NCI-H460 (cell line): Measurements from ENCODE around the gene ATP5F1C. TPM values are rescaled to one million over a fixed set of nuclear protein-coding genes. Genes with fewer than 3 reads are reported as not detected.
"Not testable (repeated sequence)": the region's sequence is repeated elsewhere in the genome, so short reads cannot be mapped to it uniquely, and the experiment has no call there.

Experiments
- DNase-seq: peaks from one replicate; pipeline ENCODE4 v3.0.0-alpha.2; 2016; ENCODE audit warnings: low read depth; ENCODE audit errors: extremely low read depth
- total RNA-seq: library from RNA; depleted of rRNA; stranded (reverse); fragments of >200 nt; shearing (Covaris generic); gene quantifications from 2 replicates; pipeline ENCODE4 v1.2.3, GENCODE V29; 2014

ATP5F1C gene
- total RNA-seq, 1 experiment from 2014 or later = 299 TPM

DNA sequence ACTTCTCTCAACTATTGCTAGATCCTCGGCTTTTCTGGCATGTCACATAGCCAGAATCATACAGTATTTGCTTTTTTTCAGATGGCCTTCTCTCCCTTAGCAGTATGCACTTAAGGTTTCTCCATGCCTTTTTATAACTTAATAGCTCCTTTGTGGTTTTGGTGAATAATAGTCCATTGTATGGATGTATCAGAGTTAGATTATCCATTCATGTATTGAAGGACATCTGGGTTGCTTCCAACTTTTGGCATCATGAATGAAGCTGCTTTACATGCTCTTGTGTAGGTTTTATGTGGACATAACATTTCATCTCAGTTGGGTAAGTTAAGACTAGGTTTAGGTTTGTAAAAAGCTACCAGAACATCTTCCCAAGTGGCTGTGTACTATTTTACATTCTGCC, 4.6 kb downstream of the ATP5F1C start:
- DNase-seq = no peak

DNA sequence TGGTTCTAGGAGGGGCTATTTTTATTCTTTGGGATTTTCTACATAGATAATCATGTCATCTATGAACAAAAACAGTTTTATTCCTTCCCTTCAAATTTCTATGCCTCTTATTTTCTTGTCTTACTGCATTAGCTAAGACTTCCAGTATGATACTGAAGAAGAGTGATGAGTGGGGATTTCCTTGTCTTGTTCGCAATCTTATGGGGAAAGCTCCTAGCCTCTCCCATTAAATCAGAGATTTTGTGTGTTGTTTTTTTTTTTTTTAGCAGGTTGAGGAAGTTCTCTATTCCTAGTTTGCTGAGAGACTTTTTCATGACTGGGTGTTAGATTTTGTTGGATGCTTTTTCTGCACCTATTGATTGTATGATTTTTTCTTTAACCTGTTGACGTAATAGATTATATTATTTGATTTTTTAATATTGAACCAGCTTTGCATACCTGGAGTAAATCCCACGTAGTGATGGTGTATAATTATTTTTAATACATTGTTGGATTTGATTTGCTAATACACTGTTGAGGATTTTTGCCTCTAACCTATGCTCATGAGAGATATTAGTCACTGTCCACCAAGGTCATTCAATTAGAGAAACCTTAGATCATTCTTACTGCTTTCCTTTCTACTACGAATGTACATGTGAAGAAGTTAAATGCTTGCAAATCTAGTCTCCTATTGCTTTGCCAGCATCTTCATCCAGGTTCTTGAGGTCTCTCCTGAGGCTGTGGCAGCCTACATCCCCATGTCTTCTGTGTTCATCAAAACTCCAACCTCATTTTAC, 6.5 kb downstream of the ATP5F1C start:
- DNase-seq = no peak

GRCh38 chr10:7795605-7796004, 7.6 kb downstream of the ATP5F1C start:
- DNase-seq = no peak

GRCh38 chr10:7797582-7797981, 9.6 kb downstream of the ATP5F1C start:
- DNase-seq = no peak

DNA sequence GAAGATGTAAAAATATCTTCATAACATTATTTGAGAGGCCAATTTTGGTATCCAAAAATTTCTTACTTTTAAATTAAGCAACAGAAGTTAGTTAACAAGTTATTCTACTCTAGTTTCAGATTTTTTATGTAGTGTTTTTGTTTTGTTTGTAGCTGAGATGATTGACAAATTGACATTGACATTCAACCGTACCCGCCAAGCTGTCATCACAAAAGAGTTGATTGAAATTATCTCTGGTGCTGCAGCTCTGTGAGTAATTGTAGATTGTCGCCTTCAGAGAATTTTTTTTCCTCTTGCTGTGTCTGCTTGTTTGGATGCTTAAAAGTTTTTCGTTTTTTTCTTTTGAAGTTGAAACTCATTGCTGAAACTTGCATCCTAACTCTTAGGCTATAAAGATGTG, 14.6 kb downstream of the ATP5F1C start:
- no peak for DNase-seq

- no peak for DNase-seq
These were observed 16.2 kb downstream of the ATP5F1C start for GRCh38 chr10:7804216-7804615.

DNA sequence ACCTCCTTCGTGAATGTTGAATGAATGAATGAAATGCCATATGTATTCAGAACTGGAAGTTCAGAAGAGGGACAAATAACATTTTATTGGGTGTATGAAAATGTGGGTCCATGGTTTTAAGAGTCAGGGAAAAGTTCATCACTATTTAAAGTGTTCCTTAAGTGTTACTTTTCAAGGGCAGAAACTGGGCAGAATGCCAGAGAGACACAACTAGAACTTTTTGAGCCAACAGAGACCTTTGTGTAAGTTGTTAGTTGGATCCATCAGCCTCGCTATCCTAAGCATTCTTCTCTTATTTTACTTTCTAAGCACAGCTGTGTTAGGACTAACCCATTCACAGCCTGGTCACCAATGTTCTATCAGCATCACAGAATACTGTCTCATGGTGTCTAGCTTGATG, 16.8 kb downstream of the ATP5F1C start:
- DNase-seq = no peak

DNA sequence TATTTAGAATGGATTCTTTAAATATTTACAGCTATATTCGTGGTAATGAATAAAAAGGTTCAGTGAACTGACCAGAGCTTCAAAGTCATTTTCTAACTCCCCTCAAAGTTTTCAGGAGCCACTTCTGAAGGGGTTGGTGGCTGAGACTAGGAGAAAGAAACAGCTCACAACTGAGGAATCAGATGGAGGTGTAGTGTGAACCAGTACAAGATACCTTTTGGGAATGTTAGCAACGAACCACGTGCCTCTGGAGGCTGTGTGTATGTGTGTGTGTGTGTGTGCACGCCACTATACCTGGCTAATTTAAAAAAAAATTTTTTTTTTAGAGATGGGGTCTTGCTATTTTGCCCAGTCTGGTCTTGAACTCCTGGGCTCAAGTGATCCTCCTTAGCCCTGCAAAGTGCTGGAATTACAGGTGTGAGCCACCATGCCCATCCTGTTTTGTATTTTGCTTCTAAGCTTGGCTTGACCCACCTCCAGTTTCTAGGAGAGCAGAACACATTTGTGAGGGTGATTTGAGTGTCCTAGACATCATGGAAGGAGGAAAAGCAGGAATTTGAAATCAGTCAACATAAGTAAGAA, 20.8 kb downstream of the ATP5F1C start:
- no peak for DNase-seq

- DNase-seq = no peak
These were observed 22.5 kb downstream of the ATP5F1C start for GRCh38 chr10:7810443-7810842.

DNA sequence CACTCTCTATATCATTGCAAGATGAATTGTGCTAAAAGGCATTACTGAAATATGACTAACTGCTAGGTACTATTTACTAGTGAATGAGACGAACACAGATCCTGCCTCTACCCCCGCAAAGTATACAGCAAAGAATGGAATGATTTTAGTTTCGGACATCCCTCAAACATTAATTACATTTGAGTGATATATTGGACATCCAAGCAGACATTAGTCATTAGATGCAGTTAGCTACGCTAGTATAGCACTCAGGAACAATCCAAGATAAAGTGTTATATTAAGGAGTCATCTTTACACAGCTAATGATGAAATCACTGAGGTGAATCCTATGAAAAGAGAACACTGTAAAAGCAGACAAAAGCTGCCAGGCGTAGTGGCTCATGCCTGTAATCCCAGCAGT, 23.0 kb downstream of the ATP5F1C start:
- DNase-seq = no peak

- not testable (repeated sequence) for DNase-seq
These were observed 23.8 kb downstream of the ATP5F1C start for GRCh38 chr10:7811743-7812142.

GRCh38 chr10:7813481-7813880, 25.5 kb downstream of the ATP5F1C start:
- no peak for DNase-seq

- no peak for DNase-seq
These were observed 29.6 kb downstream of the ATP5F1C start for GRCh38 chr10:7817576-7817975.

- DNase-seq = no peak
These were observed 30.0 kb downstream of the ATP5F1C start for GRCh38 chr10:7817984-7818294.

- peak; percentile 78 for DNase-seq
These were observed 30.5 kb downstream of the ATP5F1C start, which contains the start of gene TAF3 for GRCh38 chr10:7818295-7819120. TAF3 (plus strand) TSS chr10:7818505; CDS start chr10:7818710, 205 bp downstream.

- DNase-seq = peak; percentile 22
These were observed 31.1 kb downstream of the ATP5F1C start for GRCh38 chr10:7819121-7819460.

DNA sequence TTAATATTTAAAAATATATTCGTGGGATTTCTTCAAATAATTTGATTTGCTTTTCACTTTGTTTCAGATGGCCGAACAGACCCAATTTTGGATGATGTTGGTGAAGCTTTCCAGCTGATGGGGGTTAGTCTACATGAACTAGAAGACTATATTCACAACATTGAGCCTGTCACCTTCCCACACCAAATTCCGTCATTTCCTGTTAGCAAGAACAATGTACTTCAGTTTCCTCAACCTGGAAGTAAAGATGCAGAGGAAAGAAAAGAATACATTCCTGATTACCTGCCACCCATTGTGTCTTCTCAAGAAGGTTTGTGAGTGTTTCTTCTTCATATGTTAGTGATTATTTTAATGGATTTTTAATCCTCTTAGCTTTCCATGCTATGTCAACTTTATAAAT, 36.3 kb downstream of the ATP5F1C start:
- DNase-seq = no peak

DNA sequence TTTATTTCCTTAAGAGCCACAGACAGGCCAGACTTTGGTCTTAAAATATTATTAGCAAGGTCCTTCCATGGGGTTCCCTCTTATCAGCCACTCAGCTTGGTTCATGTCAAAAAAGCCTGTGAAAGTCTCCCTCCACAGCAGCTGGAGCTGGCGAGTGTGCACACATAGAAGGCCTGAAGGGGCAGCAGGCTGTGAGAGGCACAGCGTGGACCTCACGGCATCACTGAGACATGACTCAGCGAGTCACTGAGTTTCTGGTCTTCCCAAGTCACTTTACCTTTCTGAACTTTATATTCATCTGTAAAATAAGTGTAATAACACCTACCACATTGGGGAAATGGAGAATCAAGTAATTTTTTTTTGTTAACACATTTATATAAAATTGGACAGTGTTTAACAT, 39.0 kb downstream of the ATP5F1C start:
- DNase-seq = peak; percentile 54

DNA sequence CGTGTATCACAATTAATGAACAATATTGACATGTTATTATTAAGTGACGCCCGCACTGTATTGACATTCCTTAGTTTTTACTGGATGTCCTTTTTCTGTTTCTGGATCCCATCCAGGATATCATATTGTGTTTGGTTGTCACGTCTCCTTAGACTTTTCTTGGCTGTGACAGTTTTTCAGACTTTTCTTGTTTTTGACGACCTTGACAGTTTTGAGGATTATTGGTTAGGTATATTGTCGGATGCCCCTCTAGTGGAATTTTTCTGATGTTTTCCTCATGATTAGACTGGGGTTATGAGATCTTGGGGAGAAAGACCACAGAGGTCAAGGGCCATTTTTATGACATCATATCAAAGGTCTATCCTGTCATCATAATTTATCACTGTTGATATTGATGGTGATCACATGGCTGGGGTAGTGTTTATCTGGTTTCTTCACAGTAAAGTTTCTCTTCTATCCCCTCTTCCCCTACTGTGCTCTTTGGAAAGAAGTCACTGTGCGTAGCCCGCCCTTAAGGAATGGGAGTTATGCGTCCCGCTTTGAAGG, 41.4 kb downstream of the ATP5F1C start:
- DNase-seq = no peak

GRCh38 chr10:7832060-7832459, 44.1 kb downstream of the ATP5F1C start:
- DNase-seq = no peak

- no peak for DNase-seq
These were observed 45.2 kb downstream of the ATP5F1C start for GRCh38 chr10:7833210-7833609.

DNA sequence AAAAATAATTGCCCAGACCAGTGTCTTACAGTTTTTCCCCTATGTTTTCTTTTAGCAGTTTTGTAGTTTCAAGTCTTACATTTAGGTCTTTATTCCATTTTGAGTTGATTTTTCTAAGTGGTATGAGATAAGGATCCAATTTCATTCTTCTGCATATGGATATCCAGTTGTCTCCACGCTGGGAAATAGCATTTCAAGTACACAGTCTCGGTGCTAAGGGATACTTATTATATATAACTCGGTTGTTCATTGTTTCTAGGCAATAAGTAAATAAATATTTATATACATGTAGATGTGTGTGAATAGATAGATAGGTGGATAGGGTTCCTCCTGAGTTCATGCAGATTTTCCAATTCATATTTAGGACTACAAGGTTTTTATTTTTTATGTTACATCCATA, 46.3 kb downstream of the ATP5F1C start:
- DNase-seq = no peak
